ENCODE results near the gene ARSG. TPM values are rescaled to one million over a fixed set of nuclear protein-coding genes. Genes with fewer than 3 reads are reported as not detected.
"Not testable (repeated sequence)": the region's sequence is repeated elsewhere in the genome, so short reads cannot be mapped to it uniquely, and the experiment has no call there.

The ARSG gene
- total RNA-seq, 2 experiments from 2014 or later = 26.1 to 53.0 TPM

- Histone ChIP-seq H3K27ac (ENCODE audit: low read depth, low read length, poor library complexity, severe bottlenecking) (peak overlapping the region; percentile 90), H3K4me1 (ENCODE audit: insufficient read depth, low read length, poor library complexity, severe bottlenecking) (peaks cover 92% of the 10 kb centered on the region), H4K20me1 (ENCODE audit: insufficient read depth, low read length) (no peaks in the 10 kb centered on the region), H3K36me3 (ENCODE audit: insufficient read depth, low read length) (peaks cover 59% of the 10 kb centered on the region), H3K4me2 (ENCODE audit: low read length) (peak overlapping the region; percentile 53), H2AFZ (ENCODE audit: low read length) (no peak overlapping the region; the same call in 1 of the 2 replicates), H3K9me2 (ENCODE audit: insufficient read depth, low read length) (no peaks in the 10 kb centered on the region), H3K79me2 (ENCODE audit: insufficient read depth, low read depth, low read length) (peaks cover 48% of the 10 kb centered on the region; the same call in 1 of the 2 replicates), H3K4me3 (ENCODE audit: low read depth, low read length, poor library complexity, severe bottlenecking) (no peak overlapping the region), H3K9me3 (ENCODE audit: low read length) (peaks cover 9% of the 10 kb centered on the region; the same call in 1 of the 2 replicates)
- POLR2A ChIA-PET = interaction anchor here (0.6 to 4.4 kb wide), 14 partner anchors 9 to 204 kb away, joined by 3 to 45 read pairs (median 4); partner anchors contain the start of gene AMZ2
- no peak for DNase-seq (ENCODE audit: low spot score)
- intact Hi-C loops (cut with micrococcal nuclease; ENCODE audit: unreplicated experiment) = no loop called here
- TF ChIP-seq EZH2phosphoT487 (IDR thresholded peaks at IDR 0.05; ENCODE audit: borderline replicate concordance, low read depth, low read length) = no peak
- TF ChIP-seq, protein P1, sequence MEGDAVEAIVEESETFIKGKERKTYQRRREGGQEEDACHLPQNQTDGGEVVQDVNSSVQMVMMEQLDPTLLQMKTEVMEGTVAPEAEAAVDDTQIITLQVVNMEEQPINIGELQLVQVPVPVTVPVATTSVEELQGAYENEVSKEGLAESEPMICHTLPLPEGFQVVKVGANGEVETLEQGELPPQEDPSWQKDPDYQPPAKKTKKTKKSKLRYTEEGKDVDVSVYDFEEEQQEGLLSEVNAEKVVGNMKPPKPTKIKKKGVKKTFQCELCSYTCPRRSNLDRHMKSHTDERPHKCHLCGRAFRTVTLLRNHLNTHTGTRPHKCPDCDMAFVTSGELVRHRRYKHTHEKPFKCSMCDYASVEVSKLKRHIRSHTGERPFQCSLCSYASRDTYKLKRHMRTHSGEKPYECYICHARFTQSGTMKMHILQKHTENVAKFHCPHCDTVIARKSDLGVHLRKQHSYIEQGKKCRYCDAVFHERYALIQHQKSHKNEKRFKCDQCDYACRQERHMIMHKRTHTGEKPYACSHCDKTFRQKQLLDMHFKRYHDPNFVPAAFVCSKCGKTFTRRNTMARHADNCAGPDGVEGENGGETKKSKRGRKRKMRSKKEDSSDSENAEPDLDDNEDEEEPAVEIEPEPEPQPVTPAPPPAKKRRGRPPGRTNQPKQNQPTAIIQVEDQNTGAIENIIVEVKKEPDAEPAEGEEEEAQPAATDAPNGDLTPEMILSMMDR (conservative IDR thresholded peaks at IDR 0.05; ENCODE audit: low read length) = no peak
- CTCF ChIA-PET (ENCODE audit: unreplicated experiment) = no interaction called here
- BruUV-seq (replicated peaks) = no TSS peak
Observed at GRCh38 chr17:68257934-68258333, 33.4 kb upstream of the ARSG start.

GRCh38 chr17:68258890-68259647 lies 32.2 kb upstream of the ARSG start:
- H3K79me2 ChIP-seq (ENCODE audit: insufficient read depth, low read depth, low read length) = peaks cover 43% of the 10 kb centered on the region; the same call in 1 of the 2 replicates
- H3K4me3 ChIP-seq (ENCODE audit: low read depth, low read length, poor library complexity, severe bottlenecking) = peak overlapping the region; percentile 30
- H3K9me2 ChIP-seq (ENCODE audit: insufficient read depth, low read length); CTCF ChIA-PET (ENCODE audit: unreplicated experiment); BruUV-seq (replicated peaks); intact Hi-C loops (cut with micrococcal nuclease; ENCODE audit: unreplicated experiment); H4K20me1 ChIP-seq (ENCODE audit: insufficient read depth, low read length); H3K9me3 ChIP-seq (ENCODE audit: low read length): not testable (repeated sequence)
- peaks cover 90% of the 10 kb centered on the region for H3K4me1 ChIP-seq (ENCODE audit: insufficient read depth, low read length, poor library complexity, severe bottlenecking)
- H3K4me2 ChIP-seq (ENCODE audit: low read length) = peak overlapping the region; percentile 59
- H3K27ac ChIP-seq (ENCODE audit: low read depth, low read length, poor library complexity, severe bottlenecking) = peak overlapping the region; percentile 90
- POLR2A ChIA-PET = interaction anchor here (0.7 to 4.4 kb wide), 14 partner anchors 11 to 253 kb away, joined by 3 to 45 read pairs (median 4); partner anchors contain the start of gene AMZ2
- peak overlapping the region; percentile 47; the same call in 1 of the 2 replicates for H2AFZ ChIP-seq (ENCODE audit: low read length)
- peaks cover 56% of the 10 kb centered on the region for H3K36me3 ChIP-seq (ENCODE audit: insufficient read depth, low read length)
- DNase-seq (ENCODE audit: low spot score) = peak; percentile 94

- peak; percentile 62 for DNase-seq (ENCODE audit: low spot score)
- H2AFZ ChIP-seq (ENCODE audit: low read length) = peak overlapping the region; percentile 47; the same call in 1 of the 2 replicates
- H3K9me2 ChIP-seq (ENCODE audit: insufficient read depth, low read length); intact Hi-C loops (cut with micrococcal nuclease; ENCODE audit: unreplicated experiment); H4K20me1 ChIP-seq (ENCODE audit: insufficient read depth, low read length); CTCF ChIA-PET (ENCODE audit: unreplicated experiment); H3K9me3 ChIP-seq (ENCODE audit: low read length): not testable (repeated sequence)
- peak overlapping the region; percentile 30 for H3K4me3 ChIP-seq (ENCODE audit: low read depth, low read length, poor library complexity, severe bottlenecking)
- BruUV-seq (replicated peaks) = TSS peak; percentile 74
- peaks cover 37% of the 10 kb centered on the region; the same call in 1 of the 2 replicates for H3K79me2 ChIP-seq (ENCODE audit: insufficient read depth, low read depth, low read length)
- H3K4me2 ChIP-seq (ENCODE audit: low read length) = peak overlapping the region; percentile 59
- H3K4me1 ChIP-seq (ENCODE audit: insufficient read depth, low read length, poor library complexity, severe bottlenecking) = peaks cover 85% of the 10 kb centered on the region
- peak overlapping the region; percentile 90 for H3K27ac ChIP-seq (ENCODE audit: low read depth, low read length, poor library complexity, severe bottlenecking)
- H3K36me3 ChIP-seq (ENCODE audit: insufficient read depth, low read length) = peaks cover 55% of the 10 kb centered on the region
- POLR2A ChIA-PET = interaction anchor here (0.7 to 4.4 kb wide), 7 partner anchors 11 to 200 kb away, joined by 3 to 45 read pairs (median 6); partner anchors contain the start of gene AMZ2
Observed at GRCh38 chr17:68259648-68259951, 31.7 kb upstream of the ARSG start.
